ENCODE measurements around the gene TMEM53. TPM values are rescaled to one million over a fixed set of nuclear protein-coding genes. Genes with fewer than 3 reads are reported as not detected.

Gene TMEM53
- total and polyA plus RNA-seq, 2 experiments from 2014 or later = 6.9 to 37.4 TPM

- Histone ChIP-seq H3K4me1 (ENCODE audit: insufficient read depth) (peaks cover 11% of the 10 kb centered on the region), H3K4me3 (no peak overlapping the region), H3K79me2 (peaks cover 27% of the 10 kb centered on the region), H3K27ac (no peak overlapping the region), H4K20me1 (ENCODE audit: insufficient read depth, poor library complexity, severe bottlenecking) (no peaks in the 10 kb centered on the region), H3K4me2 (no peak overlapping the region), H3K9me3 (ENCODE audit: low read depth) (no peaks in the 10 kb centered on the region), H3K27me3 (no peaks in the 10 kb centered on the region), H2AFZ (no peak overlapping the region), H3K9me2 (replicated peaks; ENCODE audit: insufficient read depth) (no peaks in the 10 kb centered on the region), H3K36me3 (replicated peaks; ENCODE audit: insufficient read depth, low read depth) (no peaks in the 10 kb centered on the region)
- no peak for DNase-seq (ENCODE audit: low spot score)
- TF ChIP-seq CTCF (IDR thresholded peaks at IDR 0.05; ENCODE audit: poor library complexity) (no peak), EZH2 (IDR thresholded peaks at IDR 0.05; ENCODE audit: borderline replicate concordance) (no peak), EZH2phosphoT487 (IDR thresholded peaks at IDR 0.05; ENCODE audit: low read depth, severe bottlenecking, unreplicated experiment) (no peak)
- 89% methylated on average over 3 of the region's 3 CpGs for WGBS (ENCODE audit: low lambda C conversion rate, missing lambda C conversion rate)
Measured at GRCh38 chr1:44634606-44635189, 39.6 kb downstream of the TMEM53 start.

GRCh38 chr1:44632598-44632997 is 41.7 kb downstream of the TMEM53 start:
- peak overlapping the region; percentile 75 for H3K4me3 ChIP-seq
- H3K9me2 ChIP-seq (replicated peaks; ENCODE audit: insufficient read depth) = no peaks in the 10 kb centered on the region
- H3K27ac ChIP-seq = peak overlapping the region; percentile 98
- H3K36me3 ChIP-seq (replicated peaks; ENCODE audit: insufficient read depth, low read depth) = no peaks in the 10 kb centered on the region
- DNase-seq (ENCODE audit: low spot score) = peak; percentile 23
- peaks cover 27% of the 10 kb centered on the region for H3K79me2 ChIP-seq
- H4K20me1 ChIP-seq (ENCODE audit: insufficient read depth, poor library complexity, severe bottlenecking) = no peaks in the 10 kb centered on the region
- H3K4me2 ChIP-seq = peak overlapping the region; percentile 87
- H3K27me3 ChIP-seq = no peaks in the 10 kb centered on the region
- peaks cover 11% of the 10 kb centered on the region for H3K4me1 ChIP-seq (ENCODE audit: insufficient read depth)
- TF ChIP-seq CTCF (IDR thresholded peaks at IDR 0.05; ENCODE audit: poor library complexity) (no peak), EZH2phosphoT487 (IDR thresholded peaks at IDR 0.05; ENCODE audit: low read depth, severe bottlenecking, unreplicated experiment) (no peak), EZH2 (IDR thresholded peaks at IDR 0.05; ENCODE audit: borderline replicate concordance) (no peak)
- H2AFZ ChIP-seq = no peak overlapping the region
- H3K9me3 ChIP-seq (ENCODE audit: low read depth) = no peaks in the 10 kb centered on the region
- 5% methylated on average over 9 of the region's 9 CpGs for WGBS (ENCODE audit: low lambda C conversion rate, missing lambda C conversion rate)

- Histone ChIP-seq H2AFZ (peak overlapping the region; percentile 92), H3K27ac (peak overlapping the region; percentile 98), H3K4me2 (peak overlapping the region; percentile 87), H3K79me2 (peaks cover 27% of the 10 kb centered on the region), H3K4me3 (peak overlapping the region; percentile 75), H3K9me3 (ENCODE audit: low read depth) (no peaks in the 10 kb centered on the region), H3K27me3 (no peaks in the 10 kb centered on the region), H3K36me3 (replicated peaks; ENCODE audit: insufficient read depth, low read depth) (no peaks in the 10 kb centered on the region), H3K9me2 (replicated peaks; ENCODE audit: insufficient read depth) (no peaks in the 10 kb centered on the region), H3K4me1 (ENCODE audit: insufficient read depth) (peaks cover 11% of the 10 kb centered on the region), H4K20me1 (ENCODE audit: insufficient read depth, poor library complexity, severe bottlenecking) (no peaks in the 10 kb centered on the region)
- under 1% methylated on average over 35 of the region's 88 CpGs for WGBS (ENCODE audit: low lambda C conversion rate, missing lambda C conversion rate)
- TF ChIP-seq EZH2phosphoT487 (IDR thresholded peaks at IDR 0.05; ENCODE audit: low read depth, severe bottlenecking, unreplicated experiment) (no peak), EZH2 (IDR thresholded peaks at IDR 0.05; ENCODE audit: borderline replicate concordance) (no peak), CTCF (IDR thresholded peaks at IDR 0.05; ENCODE audit: poor library complexity) (no peak)
- DNase-seq (ENCODE audit: low spot score) = peak; percentile 95
Measured at GRCh38 chr1:44631647-44632539, 42.4 kb downstream of the TMEM53 start.

All from hepatocyte (in vitro differentiated cells).